Measurements from ENCODE around the gene PPP1R9A. TPM values are rescaled to one million over a fixed set of nuclear protein-coding genes. Genes with fewer than 3 reads are reported as not detected.

PPP1R9A gene
- total RNA-seq, 2 donors from 2014 or later: 17.7 to 20.2 TPM

DNA sequence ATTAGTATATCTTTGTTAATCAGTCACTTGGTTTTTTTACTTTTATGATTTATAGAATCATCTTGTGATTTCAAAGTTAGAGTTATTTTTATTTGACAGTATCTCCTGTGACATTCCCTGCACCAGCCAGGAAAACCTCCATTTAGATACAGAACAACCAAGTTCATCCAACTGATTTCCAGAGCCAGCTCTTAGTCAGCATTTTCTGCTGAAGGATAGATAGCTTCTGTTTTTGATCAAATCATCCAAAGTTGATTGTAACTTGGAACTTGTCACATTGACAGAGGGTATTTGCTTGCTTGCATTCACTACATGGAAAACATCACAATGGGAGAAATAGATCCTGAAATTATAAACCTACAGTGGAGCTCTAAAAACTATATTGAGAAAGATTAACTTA lies 294.3 kb downstream of the PPP1R9A start:
- no peak overlapping the region for H3K4me3 ChIP-seq
- H3K9me3 ChIP-seq: no peaks in the 10 kb centered on the region
- no peak overlapping the region for H3K27ac ChIP-seq
- TF ChIP-seq, protein P1, sequence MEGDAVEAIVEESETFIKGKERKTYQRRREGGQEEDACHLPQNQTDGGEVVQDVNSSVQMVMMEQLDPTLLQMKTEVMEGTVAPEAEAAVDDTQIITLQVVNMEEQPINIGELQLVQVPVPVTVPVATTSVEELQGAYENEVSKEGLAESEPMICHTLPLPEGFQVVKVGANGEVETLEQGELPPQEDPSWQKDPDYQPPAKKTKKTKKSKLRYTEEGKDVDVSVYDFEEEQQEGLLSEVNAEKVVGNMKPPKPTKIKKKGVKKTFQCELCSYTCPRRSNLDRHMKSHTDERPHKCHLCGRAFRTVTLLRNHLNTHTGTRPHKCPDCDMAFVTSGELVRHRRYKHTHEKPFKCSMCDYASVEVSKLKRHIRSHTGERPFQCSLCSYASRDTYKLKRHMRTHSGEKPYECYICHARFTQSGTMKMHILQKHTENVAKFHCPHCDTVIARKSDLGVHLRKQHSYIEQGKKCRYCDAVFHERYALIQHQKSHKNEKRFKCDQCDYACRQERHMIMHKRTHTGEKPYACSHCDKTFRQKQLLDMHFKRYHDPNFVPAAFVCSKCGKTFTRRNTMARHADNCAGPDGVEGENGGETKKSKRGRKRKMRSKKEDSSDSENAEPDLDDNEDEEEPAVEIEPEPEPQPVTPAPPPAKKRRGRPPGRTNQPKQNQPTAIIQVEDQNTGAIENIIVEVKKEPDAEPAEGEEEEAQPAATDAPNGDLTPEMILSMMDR (IDR thresholded peaks at IDR 0.05): no peak
- no peaks in the 10 kb centered on the region for H3K27me3 ChIP-seq
- DNase-seq: no peak
- H3K36me3 ChIP-seq: no peaks in the 10 kb centered on the region
- H3K4me1 ChIP-seq: no peaks in the 10 kb centered on the region
- intact Hi-C loops (cut with DNase I): no loop called here
- H3K9ac ChIP-seq (ENCODE audit: low read depth in 2 of 2, low read length in 2 of 2): no peak overlapping the region

DNA sequence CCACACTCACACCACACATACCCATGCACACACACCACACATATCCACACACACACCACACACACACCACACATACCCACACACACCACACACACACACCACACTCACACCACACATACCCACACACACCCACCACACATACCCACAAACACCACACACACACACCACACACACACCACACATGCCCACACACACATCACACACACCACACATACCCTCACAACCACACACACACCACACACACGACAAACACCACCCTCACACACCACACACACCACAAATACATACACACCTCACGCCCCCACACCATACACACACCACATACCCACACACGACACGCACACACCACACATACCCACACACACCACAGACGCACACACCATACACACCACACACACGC lies 297.2 kb downstream of the PPP1R9A start:
- H3K27ac ChIP-seq: no peak overlapping the region
- H3K4me3 ChIP-seq: no peak overlapping the region
- H3K36me3 ChIP-seq: no peaks in the 10 kb centered on the region
- TF ChIP-seq, protein P1 (IDR thresholded peaks at IDR 0.05): no peak
- H3K9ac ChIP-seq (ENCODE audit: low read depth in 2 of 2, low read length in 2 of 2): no peak overlapping the region
- DNase-seq: no peak
- no peaks in the 10 kb centered on the region for H3K9me3 ChIP-seq
- no peaks in the 10 kb centered on the region for H3K4me1 ChIP-seq
- no peaks in the 10 kb centered on the region for H3K27me3 ChIP-seq
- intact Hi-C loops (cut with DNase I): no loop called here

DNA sequence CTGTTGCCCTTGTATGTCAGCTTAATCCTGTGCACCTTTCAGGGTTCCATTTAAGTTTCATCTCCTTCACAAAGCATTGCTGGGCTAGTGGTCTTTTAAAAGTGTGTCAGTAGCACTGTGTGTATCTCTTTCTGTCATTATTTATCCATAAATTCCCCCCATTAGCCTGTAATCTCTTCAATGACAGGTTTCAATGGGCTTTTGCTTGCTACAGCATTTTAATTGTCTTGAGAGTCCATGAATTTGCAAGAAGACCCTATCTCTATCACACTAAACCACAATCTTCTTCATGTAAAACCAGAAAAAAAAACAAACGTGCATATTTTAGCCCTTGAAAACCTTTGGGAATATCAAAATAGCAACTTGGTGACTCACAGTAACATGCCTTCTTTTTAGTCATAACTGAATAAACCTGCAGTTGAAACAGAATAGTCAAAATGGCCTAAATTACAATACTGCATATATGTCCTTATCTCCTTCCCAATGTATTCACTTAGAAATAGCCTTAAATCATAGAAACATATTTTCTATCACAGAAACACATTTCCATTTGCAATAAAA lies 298.4 kb downstream of the PPP1R9A start:
- H3K4me3 ChIP-seq: no peak overlapping the region
- no peaks in the 10 kb centered on the region for H3K36me3 ChIP-seq
- H3K4me1 ChIP-seq: no peaks in the 10 kb centered on the region
- no peaks in the 10 kb centered on the region for H3K27me3 ChIP-seq
- H3K9me3 ChIP-seq: no peaks in the 10 kb centered on the region
- TF ChIP-seq, protein P1 (IDR thresholded peaks at IDR 0.05): no peak
- intact Hi-C loops (cut with DNase I): no loop called here
- no peak overlapping the region for H3K9ac ChIP-seq (ENCODE audit: low read depth in 2 of 2, low read length in 2 of 2)
- H3K27ac ChIP-seq: no peak overlapping the region
- no peak for DNase-seq

DNA sequence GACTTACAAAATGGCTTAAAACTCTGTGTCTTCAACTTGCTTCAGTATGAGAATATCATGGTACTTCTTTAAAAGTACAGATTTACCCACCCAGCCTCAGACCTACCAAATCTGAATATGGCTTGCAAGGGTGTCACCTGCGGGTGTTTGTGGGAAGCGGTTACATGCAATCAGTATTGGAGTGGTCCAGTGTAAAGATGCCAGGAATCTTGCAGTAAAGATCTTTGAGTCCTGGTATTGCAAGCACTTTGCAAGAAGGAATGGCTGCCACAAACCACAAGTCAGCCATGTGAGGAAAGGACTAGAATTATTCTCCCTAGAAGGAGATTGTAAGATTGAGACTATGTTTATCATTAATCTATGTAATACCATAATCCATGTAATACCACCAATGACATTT lies 301.9 kb downstream of the PPP1R9A start:
- H3K36me3 ChIP-seq: no peaks in the 10 kb centered on the region
- no peaks in the 10 kb centered on the region for H3K4me1 ChIP-seq
- no peaks in the 10 kb centered on the region for H3K27me3 ChIP-seq
- no peak overlapping the region for H3K4me3 ChIP-seq
- H3K27ac ChIP-seq: no peak overlapping the region
- H3K9me3 ChIP-seq: no peaks in the 10 kb centered on the region
- no peak for DNase-seq
- no peak overlapping the region for H3K9ac ChIP-seq (ENCODE audit: low read depth in 2 of 2, low read length in 2 of 2)
- TF ChIP-seq, protein P1 (IDR thresholded peaks at IDR 0.05): no peak
- intact Hi-C loops (cut with DNase I): no loop called here

DNA sequence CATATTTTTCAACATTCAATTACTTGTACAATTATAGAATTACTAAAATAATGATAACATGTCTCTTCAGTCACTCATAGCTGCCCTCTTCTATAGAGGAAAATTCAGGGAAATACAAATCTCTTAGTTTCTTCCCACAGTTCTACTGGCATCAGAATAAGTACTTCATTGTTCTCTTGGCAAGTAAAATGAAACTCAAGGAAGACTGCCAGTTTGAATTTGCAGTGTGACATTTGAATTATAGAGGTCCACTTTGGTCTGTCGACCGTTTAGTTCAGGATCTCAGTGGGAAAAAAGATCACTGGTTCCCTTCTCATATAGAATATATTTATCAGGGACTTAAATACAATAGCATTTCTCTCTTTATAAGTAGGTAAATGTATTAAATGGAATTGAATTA lies 302.4 kb downstream of the PPP1R9A start:
- Histone ChIP-seq H3K9ac (ENCODE audit: low read depth in 2 of 2, low read length in 2 of 2) (no peak overlapping the region), H3K36me3 (no peaks in the 10 kb centered on the region), H3K4me3 (no peak overlapping the region), H3K4me1 (no peaks in the 10 kb centered on the region), H3K27ac (no peak overlapping the region), H3K27me3 (no peaks in the 10 kb centered on the region), H3K9me3 (no peaks in the 10 kb centered on the region)
- TF ChIP-seq, protein P1 (IDR thresholded peaks at IDR 0.05): no peak
- intact Hi-C loops (cut with DNase I): no loop called here
- no peak for DNase-seq

Data from colonic mucosa (tissue), 4 donors.